GM19193 (cell line): ENCODE measurements around the gene NDUFA11.

ENCODE experiments used
- POLR2A ChIP-seq: IDR thresholded peaks from 4 replicates; pipeline ENCODE4 v1.6.1; 2011; ENCODE audit not compliant: insufficient read depth, insufficient read length; ENCODE audit errors: extremely low read depth

Gene NDUFA11

GRCh38 chr19:5899728-5900526, 3.7 kb downstream of the NDUFA11 start:
- TF ChIP-seq POLR2A, result no peak

DNA sequence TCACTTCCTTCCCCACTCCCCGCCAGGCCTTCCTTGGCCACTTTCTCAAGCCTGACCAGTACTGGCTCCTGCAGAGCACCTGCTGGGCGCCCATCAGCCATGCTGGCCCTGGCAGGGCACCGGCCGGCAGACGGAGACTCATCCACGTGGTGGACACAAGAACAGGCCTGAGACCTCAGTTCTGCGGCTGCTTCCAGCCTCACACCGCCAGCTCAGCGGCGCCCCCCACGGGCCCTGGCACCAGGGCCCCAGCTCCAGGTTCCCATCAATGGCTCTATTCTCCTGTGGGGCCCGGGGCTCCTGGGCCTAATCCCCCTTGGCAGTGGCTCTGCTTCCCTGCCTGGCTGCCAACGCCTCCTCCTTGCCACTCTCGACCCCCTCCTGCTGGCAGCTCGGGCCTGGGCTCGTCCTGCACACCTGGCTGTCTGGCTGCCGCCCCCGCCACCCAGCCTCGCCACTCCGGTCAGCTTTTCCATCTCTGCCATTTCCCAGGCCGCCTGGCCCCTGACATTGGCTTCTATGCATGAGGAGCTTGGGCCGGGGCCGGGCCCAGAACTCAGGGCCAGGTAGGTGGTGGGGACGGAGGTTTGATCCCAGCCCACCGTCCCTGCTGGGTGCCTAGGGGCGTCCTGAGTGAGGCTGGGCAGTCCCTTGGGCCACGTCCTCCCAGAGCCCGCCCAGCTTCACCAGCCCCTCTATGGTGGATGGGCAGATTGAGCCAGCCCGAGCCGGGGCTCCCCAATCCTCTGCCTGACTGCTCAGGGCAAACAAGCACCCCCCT, 6.2 kb downstream of the NDUFA11 start:
- TF ChIP-seq POLR2A, result no peak

- TF ChIP-seq POLR2A, result no peak
Measured at GRCh38 chr19:5896365-5897076, 7.1 kb downstream of the NDUFA11 start.

- no peak for TF ChIP-seq POLR2A
Measured at GRCh38 chr19:5895890-5896289, 7.7 kb downstream of the NDUFA11 start.

DNA sequence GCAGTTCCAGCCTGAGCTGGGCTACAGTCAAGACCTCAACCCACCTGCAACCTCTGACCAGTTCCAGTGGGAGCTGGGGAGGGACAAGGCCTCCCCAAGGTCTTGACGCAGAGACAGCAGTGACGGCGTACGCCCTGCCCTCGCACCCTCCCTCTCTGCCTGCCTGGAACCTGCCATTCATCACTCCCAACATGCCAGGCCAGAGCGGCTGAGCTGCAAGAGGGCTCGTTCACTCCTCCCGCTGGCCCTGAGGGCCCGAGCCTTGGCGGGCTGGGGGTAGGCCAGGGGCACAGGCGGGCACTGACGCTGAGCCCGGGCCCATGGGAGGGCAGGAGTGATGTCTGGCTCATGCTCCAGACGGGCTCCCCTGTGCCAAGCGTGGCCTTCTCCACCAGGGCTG, 8.2 kb downstream of the NDUFA11 start:
- TF ChIP-seq POLR2A, result no peak

DNA sequence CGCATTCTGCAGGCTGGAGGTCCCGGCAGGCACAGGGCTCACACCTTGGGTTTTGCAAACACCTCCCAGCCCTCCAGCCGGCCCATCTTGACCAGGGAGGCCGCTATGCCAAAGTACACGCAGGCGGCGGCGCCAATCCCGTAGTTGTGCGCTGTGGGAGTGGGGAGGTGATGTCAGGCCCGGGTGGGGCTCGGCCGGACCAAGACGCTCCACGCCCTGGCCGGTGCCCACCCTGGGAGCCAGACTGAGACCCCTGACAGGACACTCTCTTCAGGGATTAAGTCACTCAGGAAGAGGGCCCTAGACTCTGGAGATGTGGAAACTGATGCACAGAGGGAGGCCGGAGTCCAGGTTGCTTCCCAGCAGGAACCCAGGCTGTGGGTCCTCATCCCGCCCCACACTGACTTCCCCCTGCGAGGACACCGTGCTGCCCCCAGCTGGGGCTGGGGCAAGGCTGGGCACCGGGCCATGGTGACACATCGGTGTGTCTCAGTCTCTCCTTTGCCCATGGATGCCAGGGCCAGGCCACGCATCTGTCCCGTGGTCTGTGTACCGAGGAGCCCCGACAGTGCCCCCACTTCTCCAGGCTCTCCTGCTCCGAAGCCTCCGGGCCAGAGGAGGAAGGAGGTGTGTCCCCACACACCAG, 8.8 kb downstream of the NDUFA11 start:
- TF ChIP-seq POLR2A, result no peak

GRCh38 chr19:5893907-5894703, 9.5 kb downstream of the NDUFA11 start:
- TF ChIP-seq POLR2A, result no peak

DNA sequence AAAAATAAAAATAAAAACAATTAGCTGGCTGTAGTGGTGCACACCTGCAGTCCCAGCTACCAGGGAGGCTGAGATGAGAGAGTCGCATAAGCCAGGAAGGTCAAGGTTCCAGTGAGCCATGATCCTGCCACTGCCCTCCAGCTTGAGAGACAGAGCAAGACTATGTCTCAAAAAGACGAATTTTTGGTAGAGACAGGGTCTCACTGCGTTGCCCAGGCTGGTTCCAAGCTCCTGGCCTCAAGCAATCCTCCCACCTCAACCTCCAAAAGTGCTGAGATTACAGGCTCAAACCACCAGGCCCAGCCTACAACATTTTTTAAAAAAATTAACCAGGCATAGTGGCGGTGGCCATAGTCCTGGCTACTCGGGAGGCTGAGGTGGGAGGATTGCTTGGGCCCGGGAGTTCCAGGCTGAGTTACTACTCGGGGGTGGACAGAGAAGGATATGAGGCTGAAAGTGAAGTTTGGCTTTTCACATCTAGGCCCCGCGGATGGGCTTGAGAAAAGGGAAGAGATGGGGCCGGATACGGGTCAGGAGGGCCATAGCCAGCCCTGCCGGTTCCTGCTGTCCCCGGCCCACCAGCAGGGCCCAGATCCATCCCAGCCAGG, 10.2 kb downstream of the NDUFA11 start:
- no peak for TF ChIP-seq POLR2A

- TF ChIP-seq POLR2A, result no peak
Measured at GRCh38 chr19:5892772-5893275, 10.8 kb downstream of the NDUFA11 start.

DNA sequence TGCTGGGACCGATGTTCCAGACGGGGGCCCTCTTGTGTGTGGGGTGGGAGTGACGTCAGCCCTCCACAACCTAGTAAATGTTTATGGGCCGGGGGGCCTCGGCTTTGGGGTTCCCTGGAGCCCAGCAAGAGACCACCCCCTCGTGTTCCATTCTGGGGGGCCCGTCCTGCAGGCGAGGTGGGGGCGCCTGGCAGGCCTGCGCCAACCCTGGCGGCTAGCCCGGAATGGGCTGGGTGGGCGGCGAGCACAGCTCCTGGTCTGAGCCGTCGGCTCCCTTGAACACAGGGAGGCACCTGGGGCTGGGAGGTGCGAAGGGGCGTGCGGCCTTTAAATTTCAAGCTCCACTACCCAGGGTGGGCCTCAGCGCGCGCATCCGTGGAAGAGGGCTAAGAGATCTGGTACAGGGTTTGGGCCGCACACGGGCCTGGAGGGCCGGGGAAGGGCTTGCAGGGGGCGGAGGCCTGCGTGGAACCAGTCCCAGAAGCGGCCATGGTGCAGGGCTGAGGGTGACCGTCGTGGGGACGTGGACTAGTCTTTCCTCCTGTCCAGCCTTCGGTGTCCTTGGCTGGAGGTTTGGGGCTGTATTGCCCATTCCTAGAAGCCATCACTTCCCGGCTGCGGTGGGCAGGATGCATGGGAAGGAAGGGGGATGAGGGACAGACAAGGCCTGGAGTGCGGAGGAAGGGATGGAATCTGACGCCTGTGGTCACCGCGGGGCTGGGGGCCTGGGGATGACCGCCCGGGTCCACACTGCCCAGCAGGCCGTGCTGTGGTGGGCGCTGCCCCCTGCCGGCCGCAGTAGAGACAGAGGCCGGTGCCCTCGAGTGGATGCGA, 11.4 kb downstream of the NDUFA11 start:
- peak; percentile 15 for TF ChIP-seq POLR2A

DNA sequence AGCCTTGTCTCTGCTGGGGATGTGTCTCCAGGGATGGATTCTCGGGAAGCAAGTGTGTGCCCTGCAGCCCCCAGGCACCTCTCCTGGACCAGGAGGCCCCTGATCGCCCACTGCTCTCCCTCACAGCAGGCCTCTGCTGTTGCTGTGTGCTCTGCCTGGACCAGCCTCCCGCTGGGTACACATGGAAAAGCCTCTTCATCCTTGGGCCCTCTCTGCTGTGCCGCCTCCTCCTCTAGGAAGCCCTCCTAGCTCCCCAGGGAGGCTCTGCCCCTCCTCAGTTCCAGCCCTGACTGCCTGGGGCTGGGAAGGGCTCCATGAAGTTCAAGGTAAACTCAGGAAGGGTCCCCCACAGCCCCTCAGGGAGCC, 12.0 kb downstream of the NDUFA11 start:
- TF ChIP-seq POLR2A, result no peak

GRCh38 chr19:5890099-5890498, 13.5 kb downstream of the NDUFA11 start:
- TF ChIP-seq POLR2A, result no peak
